Stimulated activated CD4-positive, alpha-beta T cell treated with anti-CD3 and anti-CD28 coated beads, Interleukin-12 subunit alpha, Interleukin-12 subunit beta, amount 100 ng/mL, for 24 hours (primary cell): ENCODE results near the gene SCN10A.
A peak's percentile ranks its signal among the peaks of the same experiment; 100 is the strongest.

ENCODE experiments used
- DNase-seq, 2 experiments: peaks; one replicate each; pipeline ENCODE4 v3.0.0-alpha.2; 2020; ENCODE audit warnings: low read depth in 2 of 2

The SCN10A gene

GRCh38 chr3:38816026-38816425 lies at the start of gene SCN10A:
SCN10A (minus strand) TSS chr3:38816217; CDS start chr3:38794010, 22,207 bp downstream.
- no peak for DNase-seq

GRCh38 chr3:38853011-38853410 lies 37.0 kb upstream of the SCN10A start:
- DNase-seq = no peak

- no peak for DNase-seq
These were observed 27.9 kb upstream of the SCN10A start for GRCh38 chr3:38843898-38844297.

- no peak for DNase-seq
These were observed 26.4 kb upstream of the SCN10A start for GRCh38 chr3:38842266-38842965.

- no peak for DNase-seq
These were observed 25.0 kb upstream of the SCN10A start for GRCh38 chr3:38840987-38841386.

- no peak for DNase-seq
These were observed 21.3 kb upstream of the SCN10A start for GRCh38 chr3:38837358-38837757.

GRCh38 chr3:38836561-38836960 lies 20.5 kb upstream of the SCN10A start:
- DNase-seq = no peak

GRCh38 chr3:38835939-38836338 lies 19.9 kb upstream of the SCN10A start:
- no peak for DNase-seq

GRCh38 chr3:38834717-38835116 lies 18.7 kb upstream of the SCN10A start:
- no peak for DNase-seq

- DNase-seq = peak in 1 of 2 experiments; percentile 18
These were observed 18.1 kb upstream of the SCN10A start for GRCh38 chr3:38834110-38834509.

- DNase-seq = no peak
These were observed 13.4 kb upstream of the SCN10A start for GRCh38 chr3:38829404-38829803.

- DNase-seq = no peak
These were observed 12.7 kb upstream of the SCN10A start for GRCh38 chr3:38828681-38829080.

- no peak for DNase-seq
These were observed 11.8 kb upstream of the SCN10A start for GRCh38 chr3:38827791-38828190.

GRCh38 chr3:38826001-38826400 lies 10.0 kb upstream of the SCN10A start:
- DNase-seq = no peak

GRCh38 chr3:38824349-38824748 lies 8.3 kb upstream of the SCN10A start:
- no peak for DNase-seq

- no peak for DNase-seq
These were observed 7.7 kb upstream of the SCN10A start for GRCh38 chr3:38823722-38824121.

- DNase-seq = no peak
These were observed 7.2 kb upstream of the SCN10A start for GRCh38 chr3:38823186-38823585.

- DNase-seq = no peak
These were observed 4.2 kb downstream of the SCN10A start for GRCh38 chr3:38811822-38812221.

- peak in 1 of 2 experiments; percentile 4 for DNase-seq
These were observed 10.1 kb downstream of the SCN10A start for GRCh38 chr3:38805765-38806386.

- DNase-seq = no peak
These were observed 11.0 kb downstream of the SCN10A start for GRCh38 chr3:38805004-38805403.

GRCh38 chr3:38800511-38800910 lies 15.5 kb downstream of the SCN10A start:
- no peak for DNase-seq

- DNase-seq = no peak
These were observed 22.3 kb downstream of the SCN10A start for GRCh38 chr3:38793721-38794120.

- no peak for DNase-seq
These were observed 23.0 kb downstream of the SCN10A start for GRCh38 chr3:38792983-38793382.

GRCh38 chr3:38782148-38782547 lies 33.9 kb downstream of the SCN10A start:
- DNase-seq = no peak
